ENCODE results near the gene ENOX1. TPM values are rescaled to one million over a fixed set of nuclear protein-coding genes. Genes with fewer than 3 reads are reported as not detected.

Gene ENOX1
- total and polyA plus RNA-seq, 9 of the 15 experiments (the other 6 are each of a cell fraction or from before 2014, with no cell fraction given), result not detected

GRCh38 chr13:43760257-43760656 is 26.5 kb downstream of the ENOX1 start:
- TF ChIP-seq SRF (CRISPR knock-in tag; IDR thresholded peaks at IDR 0.05) (no peak), RHOXF2B (CRISPR knock-in tag; conservative IDR thresholded peaks at IDR 0.05) (no peak), GABPA (tag; conservative IDR thresholded peaks at IDR 0.05; ENCODE audit: low read depth) (no peak), ZNF77 (CRISPR knock-in tag; IDR thresholded peaks at IDR 0.05) (no peak), RFX5 (IDR thresholded peaks at IDR 0.05; ENCODE audit: low read depth, low read length) (no peak), ZNF699 (CRISPR knock-in tag; IDR thresholded peaks at IDR 0.05; ENCODE audit: insufficient replicate concordance) (no peak), TGIF2 (CRISPR knock-in tag; IDR thresholded peaks at IDR 0.05) (no peak), ZC3H11A (IDR thresholded peaks at IDR 0.05; ENCODE audit: low read depth, low read length) (no peak), E2F4 (CRISPR knock-in tag; IDR thresholded peaks at IDR 0.05; ENCODE audit: low read depth) (no peak), HMGXB4 (CRISPR knock-in tag; IDR thresholded peaks at IDR 0.05) (no peak), THRA (IDR thresholded peaks at IDR 0.05) (no peak), BCOR (IDR thresholded peaks at IDR 0.05) (no peak), ELK3 (CRISPR knock-in tag; IDR thresholded peaks at IDR 0.05) (no peak), PBX2 (CRISPR knock-in tag; IDR thresholded peaks at IDR 0.05; ENCODE audit: low read depth) (no peak), PBX2 (tag; conservative IDR thresholded peaks at IDR 0.05; ENCODE audit: low read depth) (no peak), STAT5B (CRISPR knock-in tag; IDR thresholded peaks at IDR 0.05) (no peak), FOXK2 (conservative IDR thresholded peaks at IDR 0.05 in 1 of 2, IDR thresholded peaks at IDR 0.05 in 1 of 2; ENCODE audit: low read depth in 2 of 2) (no peak)
- H3K27ac ChIP-seq (ENCODE audit: extremely low read depth, low read depth, low read length), result no peak overlapping the region
- no peak for FAIRE-seq
- H3K9ac ChIP-seq (ENCODE audit: insufficient read depth in 1 of 2, low read depth in 2 of 2, low read length in 2 of 2), result no peak overlapping the region
- DNase-seq (ENCODE audit: extremely low read depth in 1 of 4, low spot score in 3 of 4), result no peak
- H3K9me3 ChIP-seq (replicated peaks; ENCODE audit: control insufficient read depth, insufficient read depth, low read depth, low read length), result no peaks in the 10 kb centered on the region
- H3K4me1 ChIP-seq (replicated peaks in 1 of 2; ENCODE audit: control insufficient read depth in 2 of 2, insufficient read depth in 2 of 2, low read length in 2 of 2), result no peaks in the 10 kb centered on the region
- ChIA-PET CTCF (ENCODE audit: low intra/inter-chr PET ratio) (no interaction called here), POLR2A (no interaction called here)
- H2AFZ ChIP-seq (ENCODE audit: low read depth, low read length), result no peak overlapping the region
- intact Hi-C loops (cut with micrococcal nuclease) (no loop called here), in situ Hi-C loops (cut with MboI) (no loop called here)
- 0% methylated on average over 3 of the region's 3 CpGs for WGBS (ENCODE audit: insufficient coverage, low coverage, missing lambda C conversion rate)
- ATAC-seq, result no peak
- no peaks in the 10 kb centered on the region for H3K27me3 ChIP-seq (ENCODE audit: control insufficient read depth in 2 of 2, insufficient read depth in 2 of 2, low read length in 2 of 2)
- no peaks in the 10 kb centered on the region for H4K20me1 ChIP-seq (replicated peaks; ENCODE audit: control insufficient read depth, insufficient read depth, low read length)
- no peaks in the 10 kb centered on the region for H3K36me3 ChIP-seq (ENCODE audit: control insufficient read depth, insufficient read depth, low read length)
- H3K4me2 ChIP-seq (ENCODE audit: insufficient read depth, low read length), result no peak overlapping the region
- H3K79me2 ChIP-seq (ENCODE audit: control insufficient read depth, insufficient read depth, low read length), result no peaks in the 10 kb centered on the region
- H3K9me1 ChIP-seq (ENCODE audit: control insufficient read depth, insufficient read depth, low read length), result no peaks in the 10 kb centered on the region
- no peak overlapping the region for H3K4me3 ChIP-seq
- BruUV-seq (replicated peaks), result no TSS peak
